H9 (cell line): ENCODE data around the gene SEMA3G. TPM values are rescaled to one million over a fixed set of nuclear protein-coding genes. Genes with fewer than 3 reads are reported as not detected.

Experiments used
- DNase-seq: peaks from one replicate; pipeline ENCODE4 v3.0.0-alpha.2; 2017
- H2AFZ ChIP-seq: one replicate; pipeline ENCODE4 v1.6.1; 2013; ENCODE audit warnings: mild to moderate bottlenecking, low read length, control low read depth, moderate library complexity
- H2AK5ac ChIP-seq: 2 replicates; pipeline ENCODE4 v1.6.1; 2013; ENCODE audit warnings: low read length, control low read depth, mixed read lengths; ENCODE audit not compliant: insufficient read length
- H2BK120ac ChIP-seq: one replicate; pipeline ENCODE4 v1.6.1; 2013; ENCODE audit warnings: low read depth, mild to moderate bottlenecking, low read length, control low read depth, inconsistent platforms; ENCODE audit not compliant: poor library complexity, severe bottlenecking
- H2BK12ac ChIP-seq: 2 replicates; pipeline ENCODE4 v1.6.1; 2013; ENCODE audit warnings: low read length, control low read depth, mixed read lengths, low read depth; ENCODE audit not compliant: insufficient read length
- H2BK15ac ChIP-seq: 2 replicates; pipeline ENCODE4 v1.6.1; 2013; ENCODE audit warnings: low read depth, low read length, control low read depth
- H2BK20ac ChIP-seq: one replicate; pipeline ENCODE4 v1.6.1; 2013; ENCODE audit warnings: low read depth, mild to moderate bottlenecking, low read length, control low read depth, inconsistent platforms; ENCODE audit not compliant: poor library complexity, severe bottlenecking
- H2BK5ac ChIP-seq: 2 replicates; pipeline ENCODE4 v1.6.1; 2013; ENCODE audit warnings: low read length, control low read depth, mixed read lengths; ENCODE audit not compliant: insufficient read length
- H3K14ac ChIP-seq: 2 replicates; pipeline ENCODE4 v1.6.1; 2013; ENCODE audit warnings: low read length, control low read depth; ENCODE audit not compliant: insufficient read depth
- H3K18ac ChIP-seq: 2 replicates; pipeline ENCODE4 v1.6.1; 2013; ENCODE audit warnings: low read depth, mild to moderate bottlenecking, mixed read lengths, low read length, control low read depth; ENCODE audit not compliant: insufficient read length
- H3K23ac ChIP-seq: 2 replicates; pipeline ENCODE4 v1.6.1; 2013; ENCODE audit warnings: low read length, control low read depth, mixed read lengths, low read depth; ENCODE audit not compliant: insufficient read length
- H3K23me2 ChIP-seq: 2 replicates; pipeline ENCODE4 v1.6.1; 2013; ENCODE audit warnings: low read depth, mild to moderate bottlenecking, mixed read lengths, low read length, control low read depth; ENCODE audit not compliant: insufficient read length, poor library complexity, severe bottlenecking
- H3K27ac ChIP-seq: 2 replicates; pipeline ENCODE4 v1.5.1; 2013; ENCODE audit warnings: low read length, control low read depth, mixed read lengths, low read depth; ENCODE audit not compliant: insufficient read length
- H3K27me3 ChIP-seq: 2 replicates; pipeline ENCODE4 v1.6.1; 2013; ENCODE audit warnings: low read length, control low read depth, inconsistent platforms; ENCODE audit not compliant: insufficient read depth
- H3K4ac ChIP-seq: 2 replicates; pipeline ENCODE4 v1.6.1; 2013; ENCODE audit warnings: low read depth, mild to moderate bottlenecking, control low read depth, inconsistent platforms, low read length, moderate library complexity
- H3K4me1 ChIP-seq: 2 replicates; pipeline ENCODE4 v1.6.1; 2013; ENCODE audit warnings: low read length, control low read depth, inconsistent platforms; ENCODE audit not compliant: insufficient read depth
- H3K4me2 ChIP-seq: 2 replicates; pipeline ENCODE4 v1.6.1; 2013; ENCODE audit warnings: low read length, control low read depth, mixed read lengths; ENCODE audit not compliant: insufficient read length, insufficient read depth
- H3K56ac ChIP-seq: 2 replicates; pipeline ENCODE4 v1.6.1; 2013; ENCODE audit warnings: low read depth, mild to moderate bottlenecking, mixed read lengths, low read length, control low read depth; ENCODE audit not compliant: insufficient read length
- H3K79me1 ChIP-seq: 2 replicates; pipeline ENCODE4 v1.6.1; 2013; ENCODE audit warnings: low read depth, mild to moderate bottlenecking, moderate library complexity, low read length, control low read depth, inconsistent platforms; ENCODE audit not compliant: insufficient read depth, poor library complexity, severe bottlenecking
- H3K79me2 ChIP-seq: 2 replicates; pipeline ENCODE4 v1.6.1; 2013; ENCODE audit warnings: low read length, control low read depth, inconsistent platforms; ENCODE audit not compliant: insufficient read depth
- H3K9ac ChIP-seq: 2 replicates; pipeline ENCODE4 v1.6.1; 2013; ENCODE audit warnings: low read length, control low read depth, mixed read lengths; ENCODE audit not compliant: insufficient read length; ENCODE audit errors: extremely low read depth
- H3K9me3 ChIP-seq: one replicate; pipeline ENCODE4 v1.6.1; 2013; ENCODE audit warnings: low read depth, low read length, inconsistent platforms; ENCODE audit not compliant: control insufficient read depth
- H3T11ph ChIP-seq: one replicate; pipeline ENCODE4 v1.6.1; 2013; ENCODE audit warnings: mild to moderate bottlenecking, low read length, control low read depth, inconsistent platforms
- H4K20me1 ChIP-seq: one replicate; pipeline ENCODE4 v1.6.1; 2013; ENCODE audit not compliant: control insufficient read depth, insufficient read length, insufficient read depth
- H4K5ac ChIP-seq: 2 replicates; pipeline ENCODE4 v1.6.1; 2013; ENCODE audit warnings: low read depth, mild to moderate bottlenecking, mixed read lengths, low read length, control low read depth; ENCODE audit not compliant: insufficient read length
- H4K8ac ChIP-seq: replicated peaks from 2 replicates; pipeline ENCODE4 v1.6.1; 2013; ENCODE audit warnings: low read length, control low read depth, mixed read lengths, low read depth; ENCODE audit not compliant: insufficient read length
- H4K91ac ChIP-seq: 2 replicates; pipeline ENCODE4 v1.6.1; 2013; ENCODE audit warnings: low read depth, mild to moderate bottlenecking, moderate library complexity, mixed read lengths, low read length, control low read depth; ENCODE audit not compliant: insufficient read length
- H3K27ac Mint-ChIP-seq, 3 experiments: 2 replicates in 2 of 3; 3 replicates in 1 of 3; pipeline ENCODE4 v1.8.0; 2020 to 2021; ENCODE audit warnings: mixed read lengths in 3 of 3, mild to moderate bottlenecking in 1 of 3, moderate library complexity in 1 of 3
- H3K27me3 Mint-ChIP-seq: 2 replicates; pipeline ENCODE4 v1.8.0; 2021; ENCODE audit warnings: low read depth, mild to moderate bottlenecking, moderate library complexity, mixed read lengths
- H3K36me3 Mint-ChIP-seq, 3 experiments: 2 replicates in 2 of 3; 3 replicates in 1 of 3; pipeline ENCODE4 v1.8.0; 2020 to 2021; ENCODE audit warnings: low read depth in 3 of 3, mixed read lengths in 3 of 3; ENCODE audit not compliant: insufficient read depth in 1 of 3
- H3K4me1 Mint-ChIP-seq, 2 experiments: 2 replicates each; pipeline ENCODE4 v1.8.0; 2020; ENCODE audit warnings: mixed read lengths in 2 of 2
- H3K4me3 Mint-ChIP-seq, 2 experiments: 2 replicates in 1 of 2; 3 replicates in 1 of 2; pipeline ENCODE4 v1.8.0; 2020 to 2021; ENCODE audit warnings: mild to moderate bottlenecking in 2 of 2, mixed read lengths in 2 of 2, moderate library complexity in 1 of 2
- H3K9me3 Mint-ChIP-seq, 2 experiments: 2 replicates in 1 of 2; 3 replicates in 1 of 2; pipeline ENCODE4 v1.8.0; 2020; ENCODE audit warnings: mild to moderate bottlenecking in 2 of 2, mixed read lengths in 2 of 2, moderate library complexity in 1 of 2
- CTCF ChIP-seq: fragments of 200-600 bp; sonication (generic); conservative IDR thresholded peaks from 3 replicates; pipeline ENCODE4 v1.8.0; 2021; ENCODE audit warnings: antibody characterized with exemption, mild to moderate bottlenecking
- WGBS: extraction: QIAGEN DNeasy Blood & Tissue Kit; methylation state at CpG from one replicate; pipeline ENCODE4 v1.1.7; 2013; ENCODE audit warnings: missing lambda C conversion rate, low lambda C conversion rate, mixed read lengths; ENCODE audit not compliant: insufficient read length; ENCODE audit errors: extremely low coverage; 5-methylcytosine and 5-hydroxymethylcytosine counted together
- long read RNA-seq: library from polyadenylated mRNA; unstranded; transcript quantifications from one replicate; pipeline ENCODE4 v2.0.0, GENCODE V29; 2020
- total RNA-seq: library from RNA; stranded (reverse); gene quantifications from 2 replicates; pipeline ENCODE4 v1.2.1, GENCODE V29; 2021

The SEMA3G gene
- total RNA-seq = 1.7 and 2.4 TPM in 2 replicates
- long read RNA-seq = 0 reads

GRCh38 chr3:52444860-52445793, at the start of gene SEMA3G:
Gene SEMA3G, minus strand, starts transcription at chr3:52445103. Its CDS starts 76 bp downstream, at chr3:52445027.
- TF ChIP-seq CTCF = peak; percentile 68
- Histone ChIP-seq H4K20me1 (no peaks in the 10 kb centered on the region), H3K4me2 (no peak within 1 kb of the TSS), H3K23ac (no peak within 1 kb of the TSS), H3T11ph (no peak within 1 kb of the TSS), H3K79me2 (no peaks in the 10 kb centered on the region), H3K4ac (no peak within 1 kb of the TSS), H3K79me1 (no peaks in the 10 kb centered on the region), H3K4me1 (no peaks in the 10 kb centered on the region; the same call in 1 of the 2 replicates), H4K8ac (no peak within 1 kb of the TSS), H2BK15ac (no peak within 1 kb of the TSS), H4K5ac (peak within 1 kb of the TSS; percentile 33), H4K91ac (no peak within 1 kb of the TSS), H3K23me2 (no peaks in the 10 kb centered on the region), H3K27me3 (no peaks in the 10 kb centered on the region), H3K9me3 (no peaks in the 10 kb centered on the region), H2AFZ (no peak within 1 kb of the TSS), H3K56ac (no peak within 1 kb of the TSS), H2AK5ac (no peak within 1 kb of the TSS), H2BK20ac (no peak within 1 kb of the TSS), H3K18ac (peak within 1 kb of the TSS; percentile 43), H3K14ac (no peak within 1 kb of the TSS), H2BK120ac (no peak within 1 kb of the TSS), H2BK5ac (no peak within 1 kb of the TSS), H3K27ac (no peak within 1 kb of the TSS), H2BK12ac (no peak within 1 kb of the TSS), H3K9ac (no peak within 1 kb of the TSS)
- peak; percentile 90 for DNase-seq
- no peak within 1 kb of the TSS; a peak in 1 of 7 replicates for H3K27ac Mint-ChIP-seq
- H3K27me3 Mint-ChIP-seq = peaks cover 6% of the 10 kb centered on the region
- no peaks in the 10 kb centered on the region for H3K9me3 Mint-ChIP-seq
- H3K4me3 Mint-ChIP-seq = peak within 1 kb of the TSS; percentile 21 to 67
- WGBS = no CpG with 5 or more reads among the region's 19 CpGs
- no peaks in the 10 kb centered on the region; a peak in 1 of 7 replicates for H3K36me3 Mint-ChIP-seq
- peaks cover 16 to 21% of the 10 kb centered on the region in 2 experiments for H3K4me1 Mint-ChIP-seq
